ENCODE results near the gene TMEM255B. TPM values are rescaled to one million over a fixed set of nuclear protein-coding genes. Genes with fewer than 3 reads are reported as not detected.
A peak's percentile ranks its signal among the peaks of the same experiment; 100 is the strongest.

Gene TMEM255B
- total RNA-seq, 1 experiment from 2014 or later: 4.7 TPM

GRCh38 chr13:113860051-113860664 is 101.1 kb downstream of the TMEM255B start:
- Mint-ChIP-seq H3K27me3 (ENCODE audit: low read depth) (peaks cover 20% of the 10 kb centered on the region), H3K4me1 (peaks cover 60% of the 10 kb centered on the region), H3K9me3 (peaks cover 13% of the 10 kb centered on the region), H3K27ac (peak overlapping the region; percentile 99), H3K36me3 (peaks cover 15% of the 10 kb centered on the region), H3K4me3 (peak overlapping the region; percentile 44)
- ATAC-seq (peak; percentile 3), DNase-seq (ENCODE audit: low spot score) (peak; percentile 39)
- ChIA-PET POLR2A (no interaction called here), CTCF (no interaction called here)
- no peak for TF ChIP-seq ELF4 (CRISPR knock-in tag; IDR thresholded peaks at IDR 0.05; ENCODE audit: low read depth)
- TF ChIP-seq ZBTB21 (CRISPR knock-in tag; IDR thresholded peaks at IDR 0.05; ENCODE audit: borderline replicate concordance): no peak
- TF ChIP-seq, protein P1, sequence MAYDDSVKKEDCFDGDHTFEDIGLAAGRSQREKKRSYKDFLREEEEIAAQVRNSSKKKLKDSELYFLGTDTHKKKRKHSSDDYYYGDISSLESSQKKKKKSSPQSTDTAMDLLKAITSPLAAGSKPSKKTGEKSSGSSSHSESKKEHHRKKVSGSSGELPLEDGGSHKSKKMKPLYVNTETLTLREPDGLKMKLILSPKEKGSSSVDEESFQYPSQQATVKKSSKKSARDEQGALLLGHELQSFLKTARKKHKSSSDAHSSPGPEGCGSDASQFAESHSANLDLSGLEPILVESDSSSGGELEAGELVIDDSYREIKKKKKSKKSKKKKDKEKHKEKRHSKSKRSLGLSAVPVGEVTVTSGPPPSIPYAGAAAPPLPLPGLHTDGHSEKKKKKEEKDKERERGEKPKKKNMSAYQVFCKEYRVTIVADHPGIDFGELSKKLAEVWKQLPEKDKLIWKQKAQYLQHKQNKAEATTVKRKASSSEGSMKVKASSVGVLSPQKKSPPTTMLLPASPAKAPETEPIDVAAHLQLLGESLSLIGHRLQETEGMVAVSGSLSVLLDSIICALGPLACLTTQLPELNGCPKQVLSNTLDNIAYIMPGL (CRISPR knock-in tag; IDR thresholded peaks at IDR 0.05): no peak
- no peak for TF ChIP-seq ZNF671 (CRISPR knock-in tag; IDR thresholded peaks at IDR 0.05)
- TF ChIP-seq ESRRA (CRISPR knock-in tag; IDR thresholded peaks at IDR 0.05; ENCODE audit: borderline replicate concordance): no peak
- TF ChIP-seq, protein P2, sequence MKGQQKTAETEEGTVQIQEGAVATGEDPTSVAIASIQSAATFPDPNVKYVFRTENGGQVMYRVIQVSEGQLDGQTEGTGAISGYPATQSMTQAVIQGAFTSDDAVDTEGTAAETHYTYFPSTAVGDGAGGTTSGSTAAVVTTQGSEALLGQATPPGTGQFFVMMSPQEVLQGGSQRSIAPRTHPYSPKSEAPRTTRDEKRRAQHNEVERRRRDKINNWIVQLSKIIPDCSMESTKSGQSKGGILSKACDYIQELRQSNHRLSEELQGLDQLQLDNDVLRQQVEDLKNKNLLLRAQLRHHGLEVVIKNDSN (CRISPR knock-in tag; IDR thresholded peaks at IDR 0.05): 0 out of 2 replicates have a peak, but pooled peaks have one; percentile 42
- no peak for TF ChIP-seq ZNF416 (CRISPR knock-in tag; IDR thresholded peaks at IDR 0.05)
- TF ChIP-seq NFE2L1 (CRISPR knock-in tag; IDR thresholded peaks at IDR 0.05): peak; percentile 95
- TF ChIP-seq, protein P3, sequence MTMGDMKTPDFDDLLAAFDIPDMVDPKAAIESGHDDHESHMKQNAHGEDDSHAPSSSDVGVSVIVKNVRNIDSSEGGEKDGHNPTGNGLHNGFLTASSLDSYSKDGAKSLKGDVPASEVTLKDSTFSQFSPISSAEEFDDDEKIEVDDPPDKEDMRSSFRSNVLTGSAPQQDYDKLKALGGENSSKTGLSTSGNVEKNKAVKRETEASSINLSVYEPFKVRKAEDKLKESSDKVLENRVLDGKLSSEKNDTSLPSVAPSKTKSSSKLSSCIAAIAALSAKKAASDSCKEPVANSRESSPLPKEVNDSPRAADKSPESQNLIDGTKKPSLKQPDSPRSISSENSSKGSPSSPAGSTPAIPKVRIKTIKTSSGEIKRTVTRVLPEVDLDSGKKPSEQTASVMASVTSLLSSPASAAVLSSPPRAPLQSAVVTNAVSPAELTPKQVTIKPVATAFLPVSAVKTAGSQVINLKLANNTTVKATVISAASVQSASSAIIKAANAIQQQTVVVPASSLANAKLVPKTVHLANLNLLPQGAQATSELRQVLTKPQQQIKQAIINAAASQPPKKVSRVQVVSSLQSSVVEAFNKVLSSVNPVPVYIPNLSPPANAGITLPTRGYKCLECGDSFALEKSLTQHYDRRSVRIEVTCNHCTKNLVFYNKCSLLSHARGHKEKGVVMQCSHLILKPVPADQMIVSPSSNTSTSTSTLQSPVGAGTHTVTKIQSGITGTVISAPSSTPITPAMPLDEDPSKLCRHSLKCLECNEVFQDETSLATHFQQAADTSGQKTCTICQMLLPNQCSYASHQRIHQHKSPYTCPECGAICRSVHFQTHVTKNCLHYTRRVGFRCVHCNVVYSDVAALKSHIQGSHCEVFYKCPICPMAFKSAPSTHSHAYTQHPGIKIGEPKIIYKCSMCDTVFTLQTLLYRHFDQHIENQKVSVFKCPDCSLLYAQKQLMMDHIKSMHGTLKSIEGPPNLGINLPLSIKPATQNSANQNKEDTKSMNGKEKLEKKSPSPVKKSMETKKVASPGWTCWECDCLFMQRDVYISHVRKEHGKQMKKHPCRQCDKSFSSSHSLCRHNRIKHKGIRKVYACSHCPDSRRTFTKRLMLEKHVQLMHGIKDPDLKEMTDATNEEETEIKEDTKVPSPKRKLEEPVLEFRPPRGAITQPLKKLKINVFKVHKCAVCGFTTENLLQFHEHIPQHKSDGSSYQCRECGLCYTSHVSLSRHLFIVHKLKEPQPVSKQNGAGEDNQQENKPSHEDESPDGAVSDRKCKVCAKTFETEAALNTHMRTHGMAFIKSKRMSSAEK (CRISPR knock-in tag; IDR thresholded peaks at IDR 0.05; ENCODE audit: borderline replicate concordance): no peak
- 0 out of 2 replicates have a peak, but pooled peaks have one; percentile 55 for TF ChIP-seq SMAD3 (CRISPR knock-in tag; IDR thresholded peaks at IDR 0.05; ENCODE audit: borderline replicate concordance)
- TF ChIP-seq MLX (CRISPR knock-in tag; IDR thresholded peaks at IDR 0.05): no peak
- no peak for TF ChIP-seq ZNF396 (CRISPR knock-in tag; IDR thresholded peaks at IDR 0.05; ENCODE audit: borderline replicate concordance)
- TF ChIP-seq, protein P4, sequence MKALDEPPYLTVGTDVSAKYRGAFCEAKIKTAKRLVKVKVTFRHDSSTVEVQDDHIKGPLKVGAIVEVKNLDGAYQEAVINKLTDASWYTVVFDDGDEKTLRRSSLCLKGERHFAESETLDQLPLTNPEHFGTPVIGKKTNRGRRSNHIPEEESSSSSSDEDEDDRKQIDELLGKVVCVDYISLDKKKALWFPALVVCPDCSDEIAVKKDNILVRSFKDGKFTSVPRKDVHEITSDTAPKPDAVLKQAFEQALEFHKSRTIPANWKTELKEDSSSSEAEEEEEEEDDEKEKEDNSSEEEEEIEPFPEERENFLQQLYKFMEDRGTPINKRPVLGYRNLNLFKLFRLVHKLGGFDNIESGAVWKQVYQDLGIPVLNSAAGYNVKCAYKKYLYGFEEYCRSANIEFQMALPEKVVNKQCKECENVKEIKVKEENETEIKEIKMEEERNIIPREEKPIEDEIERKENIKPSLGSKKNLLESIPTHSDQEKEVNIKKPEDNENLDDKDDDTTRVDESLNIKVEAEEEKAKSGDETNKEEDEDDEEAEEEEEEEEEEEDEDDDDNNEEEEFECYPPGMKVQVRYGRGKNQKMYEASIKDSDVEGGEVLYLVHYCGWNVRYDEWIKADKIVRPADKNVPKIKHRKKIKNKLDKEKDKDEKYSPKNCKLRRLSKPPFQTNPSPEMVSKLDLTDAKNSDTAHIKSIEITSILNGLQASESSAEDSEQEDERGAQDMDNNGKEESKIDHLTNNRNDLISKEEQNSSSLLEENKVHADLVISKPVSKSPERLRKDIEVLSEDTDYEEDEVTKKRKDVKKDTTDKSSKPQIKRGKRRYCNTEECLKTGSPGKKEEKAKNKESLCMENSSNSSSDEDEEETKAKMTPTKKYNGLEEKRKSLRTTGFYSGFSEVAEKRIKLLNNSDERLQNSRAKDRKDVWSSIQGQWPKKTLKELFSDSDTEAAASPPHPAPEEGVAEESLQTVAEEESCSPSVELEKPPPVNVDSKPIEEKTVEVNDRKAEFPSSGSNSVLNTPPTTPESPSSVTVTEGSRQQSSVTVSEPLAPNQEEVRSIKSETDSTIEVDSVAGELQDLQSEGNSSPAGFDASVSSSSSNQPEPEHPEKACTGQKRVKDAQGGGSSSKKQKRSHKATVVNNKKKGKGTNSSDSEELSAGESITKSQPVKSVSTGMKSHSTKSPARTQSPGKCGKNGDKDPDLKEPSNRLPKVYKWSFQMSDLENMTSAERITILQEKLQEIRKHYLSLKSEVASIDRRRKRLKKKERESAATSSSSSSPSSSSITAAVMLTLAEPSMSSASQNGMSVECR (CRISPR knock-in tag; IDR thresholded peaks at IDR 0.05; ENCODE audit: borderline replicate concordance): no peak
- no peak for TF ChIP-seq CREM (CRISPR knock-in tag; IDR thresholded peaks at IDR 0.05)
- TF ChIP-seq TEAD1 (CRISPR knock-in tag; IDR thresholded peaks at IDR 0.05): no peak
- TF ChIP-seq PRDM15 (CRISPR knock-in tag; IDR thresholded peaks at IDR 0.05): 0 out of 2 replicates have a peak, but pooled peaks have one; percentile 30
- no peak for TF ChIP-seq CBFB (CRISPR knock-in tag; IDR thresholded peaks at IDR 0.05; ENCODE audit: low read depth)
- TF ChIP-seq SOX15 (CRISPR knock-in tag; IDR thresholded peaks at IDR 0.05): no peak
